DOHH2 (cell line): Measurements from ENCODE around the gene GABPB2.

Source experiments
- H3F3A ChIP-seq: fragments of 200-600 bp; sonication (generic), shearing (Covaris generic); 2 replicates; pipeline ENCODE4 v1.6.0; 2016; ENCODE audit warnings: antibody characterized with exemption, mild to moderate bottlenecking; ENCODE audit not compliant: control insufficient read depth, insufficient read depth
- H3K27ac ChIP-seq: fragments of 200-600 bp; sonication (generic); 2 replicates; pipeline ENCODE4 v1.5.1; 2014; ENCODE audit warnings: low read depth, mild to moderate bottlenecking, low read length, moderate library complexity
- H3K27me3 ChIP-seq: fragments of 200-600 bp; sonication (generic); 2 replicates; pipeline ENCODE4 v1.6.1; 2014; ENCODE audit warnings: mild to moderate bottlenecking, low read length, mixed read lengths; ENCODE audit not compliant: control insufficient read depth
- H3K36me3 ChIP-seq: fragments of 200-600 bp; sonication (generic); 2 replicates; pipeline ENCODE4 v1.6.1; 2014; ENCODE audit warnings: mild to moderate bottlenecking, low read length, moderate library complexity, mixed read lengths; ENCODE audit not compliant: control insufficient read depth
- H3K4me1 ChIP-seq: fragments of 200-600 bp; sonication (generic); 2 replicates; pipeline ENCODE4 v1.6.1; 2014; ENCODE audit warnings: mild to moderate bottlenecking, low read length, mixed read lengths; ENCODE audit not compliant: control insufficient read depth
- H3K4me2 ChIP-seq: fragments of 200-600 bp; sonication (generic); 2 replicates; pipeline ENCODE4 v1.6.0; 2014; ENCODE audit warnings: mild to moderate bottlenecking, low read length, moderate library complexity
- H3K4me3 ChIP-seq: fragments of 200-600 bp; sonication (generic); 2 replicates; pipeline ENCODE4 v1.5.1; 2014; ENCODE audit warnings: mild to moderate bottlenecking, low read length, mixed read lengths
- H3K79me2 ChIP-seq: fragments of 200-600 bp; sonication (generic); 2 replicates; pipeline ENCODE4 v1.6.1; 2014; ENCODE audit warnings: mild to moderate bottlenecking, low read length, mixed read lengths; ENCODE audit not compliant: control insufficient read depth
- H3K9me2 ChIP-seq: fragments of 200-600 bp; sonication (generic); replicated peaks from 2 replicates; pipeline ENCODE4 v1.6.1; 2014; ENCODE audit warnings: mild to moderate bottlenecking, low read length, mixed read lengths; ENCODE audit not compliant: control insufficient read depth
- H3K9me3 ChIP-seq: fragments of 200-600 bp; sonication (generic); 2 replicates; pipeline ENCODE4 v1.6.1; 2014; ENCODE audit warnings: antibody characterized with exemption, low read length, mixed read lengths; ENCODE audit not compliant: control insufficient read depth, insufficient read depth
- H4K20me1 ChIP-seq: fragments of 200-600 bp; sonication (generic); 2 replicates; pipeline ENCODE4 v1.6.0; 2014; ENCODE audit warnings: low read depth, mild to moderate bottlenecking, antibody characterized with exemption, low read length, moderate library complexity; ENCODE audit not compliant: control insufficient read depth, insufficient read depth
- CTCF ChIP-seq: fragments of 200-600 bp; sonication (generic); IDR thresholded peaks from one replicate; pipeline ENCODE4 v1.5.1; 2014; ENCODE audit warnings: antibody characterized with exemption, mild to moderate bottlenecking, low read depth, low read length; ENCODE audit not compliant: poor library complexity, severe bottlenecking
- EZH2phosphoT487 ChIP-seq: fragments of 200-600 bp; sonication (generic); IDR thresholded peaks from 2 replicates; pipeline ENCODE4 v1.6.1; 2017; ENCODE audit warnings: borderline replicate concordance, mild to moderate bottlenecking, antibody characterized with exemption, low read length, moderate library complexity, mixed read lengths

GABPB2 gene

GRCh38 chr1:151062741-151063371 lies 7.7 kb upstream of the GABPB2 start:
- Histone ChIP-seq H3K4me1 (peaks cover 24% of the 10 kb centered on the region), H3K9me2 (no peaks in the 10 kb centered on the region), H3K4me3 (no peak overlapping the region), H4K20me1 (peaks cover 7% of the 10 kb centered on the region; the same call in 1 of the 2 replicates), H3K27me3 (no peaks in the 10 kb centered on the region), H3K27ac (no peak overlapping the region), H3F3A (peaks cover 5% of the 10 kb centered on the region), H3K4me2 (no peak overlapping the region), H3K79me2 (peaks cover 36% of the 10 kb centered on the region), H3K36me3 (peaks cover 17% of the 10 kb centered on the region), H3K9me3 (no peaks in the 10 kb centered on the region)
- no peak for TF ChIP-seq EZH2phosphoT487
- no peak for TF ChIP-seq CTCF

GRCh38 chr1:151065089-151065645 lies 5.4 kb upstream of the GABPB2 start:
- Histone ChIP-seq H3K79me2 (peaks cover 23% of the 10 kb centered on the region), H3F3A (peaks cover 16% of the 10 kb centered on the region), H3K27me3 (no peaks in the 10 kb centered on the region), H3K4me1 (peaks cover 23% of the 10 kb centered on the region), H3K4me2 (no peak overlapping the region), H3K36me3 (peaks cover 13% of the 10 kb centered on the region), H3K27ac (no peak overlapping the region), H3K4me3 (no peak overlapping the region), H3K9me3 (no peaks in the 10 kb centered on the region), H3K9me2 (no peaks in the 10 kb centered on the region), H4K20me1 (no peaks in the 10 kb centered on the region)
- TF ChIP-seq EZH2phosphoT487: no peak
- no peak for TF ChIP-seq CTCF

- Histone ChIP-seq H3K36me3 (peaks cover 20% of the 10 kb centered on the region), H3K79me2 (peaks cover 20% of the 10 kb centered on the region)
- TF ChIP-seq CTCF: no peak
- no peak for TF ChIP-seq EZH2phosphoT487
Observed at GRCh38 chr1:151067185-151067584, 3.4 kb upstream of the GABPB2 start.

More at GRCh38 chr1:151067185-151067584, 3.4 kb upstream of the GABPB2 start:
- H4K20me1 ChIP-seq: no peaks in the 10 kb centered on the region
- H3K9me3 ChIP-seq: no peaks in the 10 kb centered on the region
- H3K9me2 ChIP-seq: no peaks in the 10 kb centered on the region
- peaks cover 18% of the 10 kb centered on the region for H3K4me1 ChIP-seq
- H3K27me3 ChIP-seq: no peaks in the 10 kb centered on the region
- peaks cover 16% of the 10 kb centered on the region for H3F3A ChIP-seq
- no peak overlapping the region for H3K27ac ChIP-seq
- no peak overlapping the region for H3K4me2 ChIP-seq
- H3K4me3 ChIP-seq: no peak overlapping the region
